ENCODE data around the gene HOXB5.
A peak's percentile ranks its signal among the peaks of the same experiment; 100 is the strongest.

The HOXB5 gene

GRCh38 chr17:48542698-48543106 lies 50.9 kb downstream of the HOXB5 start:
- no peak for DNase-seq (ENCODE audit: low read depth)
- no peak overlapping the region for H3K4me3 ChIP-seq (ENCODE audit: low read depth, low read length)
- TF ChIP-seq CTCF (conservative IDR thresholded peaks at IDR 0.05; ENCODE audit: low read depth, low read length), result no peak

- no peak for DNase-seq (ENCODE audit: low read depth)
- H3K4me3 ChIP-seq (ENCODE audit: low read depth, low read length), result no peak overlapping the region
- TF ChIP-seq CTCF (conservative IDR thresholded peaks at IDR 0.05; ENCODE audit: low read depth, low read length), result no peak
Observed at GRCh38 chr17:48542114-48542656, 51.4 kb downstream of the HOXB5 start.

GRCh38 chr17:48541577-48542113 lies 51.9 kb downstream of the HOXB5 start:
- no peak for DNase-seq (ENCODE audit: low read depth)
- no peak for TF ChIP-seq CTCF (conservative IDR thresholded peaks at IDR 0.05; ENCODE audit: low read depth, low read length)
- H3K4me3 ChIP-seq (ENCODE audit: low read depth, low read length), result peak overlapping the region; percentile 8

Measured in choroid plexus epithelial cell (primary cell).